Thoracic aorta (tissue), 2 donors: ENCODE measurements around the gene PCDHA8. TPM values are rescaled to one million over a fixed set of nuclear protein-coding genes. Genes with fewer than 3 reads are reported as not detected.
"Not testable (repeated sequence)": the region's sequence is repeated elsewhere in the genome, so short reads cannot be mapped to it uniquely, and the experiment has no call there.

Experiments
- ATAC-seq: fragments of 150-250 bp; one replicate; pipeline ENCODE4 v1.8.0; 2017; ENCODE audit warnings: low read depth; ENCODE audit not compliant: insufficient number of reproducible peaks, low FRiP score
- DNase-seq: peaks from one replicate; pipeline ENCODE4 v3.0.0-alpha.2; 2020; ENCODE audit warnings: low spot score
- H3K27ac ChIP-seq, 2 donors: fragments of 200-600 bp; sonication (generic); 1 replicate in 1 of 2; 2 replicates in 1 of 2; pipeline ENCODE4 v1.5.1; 2016; ENCODE audit warnings: mild to moderate bottlenecking in 2 of 2, moderate library complexity in 2 of 2
- H3K27me3 ChIP-seq: fragments of 200-600 bp; sonication (generic); replicated peaks from 2 replicates; pipeline ENCODE4 v1.6.0; 2016; ENCODE audit warnings: mild to moderate bottlenecking; ENCODE audit not compliant: insufficient read depth
- H3K36me3 ChIP-seq: fragments of 200-600 bp; sonication (generic); one replicate; pipeline ENCODE4 v1.5.1; 2016
- H3K4me1 ChIP-seq, 2 donors: fragments of 200-600 bp; sonication (generic); 1 replicate in 1 of 2; 2 replicates in 1 of 2; pipeline versions ENCODE4 v1.5.1 to v1.6.0; 2016; ENCODE audit warnings: low read depth in 2 of 2, mild to moderate bottlenecking in 1 of 2; ENCODE audit not compliant: control insufficient read depth in 1 of 2
- H3K4me3 ChIP-seq: fragments of 200-600 bp; sonication (generic); 2 replicates; pipeline ENCODE4 v1.5.1; 2016; ENCODE audit warnings: mild to moderate bottlenecking
- H3K9me3 ChIP-seq: fragments of 200-600 bp; sonication (generic); 2 replicates; pipeline ENCODE4 v1.5.1; 2016
- total RNA-seq, 2 donors: library from RNA; depleted of rRNA; stranded (reverse); fragments of >200 nt; gene quantifications; one replicate each; pipeline versions ENCODE4 v1.1.0 to v1.2.3, GENCODE V29; 2016
- TF ChIP-seq, protein P1 (sequence below): fragments of 200-600 bp; sonication (generic); IDR thresholded peaks from one replicate; pipeline ENCODE4 v1.5.1; 2019; ENCODE audit warnings: antibody characterized with exemption

Gene PCDHA8
- total RNA-seq, 2 donors from 2014 or later = 0.14 TPM; not detected in 1

DNA sequence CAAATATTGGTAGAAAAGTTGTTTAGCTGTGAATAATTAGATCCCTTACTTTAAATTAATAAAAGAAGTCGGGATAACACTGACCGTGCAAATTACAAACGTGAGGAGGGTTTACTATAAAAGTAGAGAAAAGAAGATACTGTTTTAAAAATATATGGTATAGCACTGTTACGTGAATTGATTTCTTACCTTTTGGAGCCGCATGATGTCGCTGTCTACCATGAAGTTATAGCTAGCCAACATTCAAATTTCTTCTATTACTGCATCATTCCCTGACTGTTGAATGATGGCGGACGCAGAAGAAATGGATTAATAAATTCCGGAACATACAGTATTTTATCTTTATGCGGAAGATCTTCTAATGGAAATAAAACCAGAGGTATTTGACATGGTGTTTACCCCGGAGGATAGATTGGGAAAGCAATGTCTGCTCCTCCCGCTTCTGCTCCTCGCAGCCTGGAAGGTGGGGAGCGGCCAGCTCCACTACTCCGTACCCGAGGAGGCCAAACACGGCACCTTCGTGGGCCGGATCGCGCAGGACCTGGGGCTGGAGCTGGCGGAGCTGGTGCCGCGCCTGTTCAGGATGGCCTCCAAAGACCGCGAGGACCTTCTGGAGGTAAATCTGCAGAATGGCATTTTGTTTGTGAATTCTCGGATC lies 13.2 kb upstream of the PCDHA8 start, which contains the start of gene PCDHA6:
TSS of gene PCDHA6 (plus strand) at position 257 of the 658 bp plus-strand sequence. CDS start at position 389, 132 bp downstream.
- no peak within 1 kb of the TSS for H3K27ac ChIP-seq
- TF ChIP-seq, protein P1, sequence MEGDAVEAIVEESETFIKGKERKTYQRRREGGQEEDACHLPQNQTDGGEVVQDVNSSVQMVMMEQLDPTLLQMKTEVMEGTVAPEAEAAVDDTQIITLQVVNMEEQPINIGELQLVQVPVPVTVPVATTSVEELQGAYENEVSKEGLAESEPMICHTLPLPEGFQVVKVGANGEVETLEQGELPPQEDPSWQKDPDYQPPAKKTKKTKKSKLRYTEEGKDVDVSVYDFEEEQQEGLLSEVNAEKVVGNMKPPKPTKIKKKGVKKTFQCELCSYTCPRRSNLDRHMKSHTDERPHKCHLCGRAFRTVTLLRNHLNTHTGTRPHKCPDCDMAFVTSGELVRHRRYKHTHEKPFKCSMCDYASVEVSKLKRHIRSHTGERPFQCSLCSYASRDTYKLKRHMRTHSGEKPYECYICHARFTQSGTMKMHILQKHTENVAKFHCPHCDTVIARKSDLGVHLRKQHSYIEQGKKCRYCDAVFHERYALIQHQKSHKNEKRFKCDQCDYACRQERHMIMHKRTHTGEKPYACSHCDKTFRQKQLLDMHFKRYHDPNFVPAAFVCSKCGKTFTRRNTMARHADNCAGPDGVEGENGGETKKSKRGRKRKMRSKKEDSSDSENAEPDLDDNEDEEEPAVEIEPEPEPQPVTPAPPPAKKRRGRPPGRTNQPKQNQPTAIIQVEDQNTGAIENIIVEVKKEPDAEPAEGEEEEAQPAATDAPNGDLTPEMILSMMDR = no peak
- peak within 1 kb of the TSS; percentile 42 for H3K4me3 ChIP-seq
- H3K27me3 ChIP-seq = no peaks in the 10 kb centered on the region
- DNase-seq = no peak
- ATAC-seq = no peak
- H3K9me3 ChIP-seq = peaks cover 20% of the 10 kb centered on the region
- H3K4me1 ChIP-seq = no peaks in the 10 kb centered on the region
- no peaks in the 10 kb centered on the region for H3K36me3 ChIP-seq

GRCh38 chr5:140828362-140828737 lies 12.6 kb upstream of the PCDHA8 start:
- H3K9me3 ChIP-seq = peaks cover 17% of the 10 kb centered on the region
- H3K4me3 ChIP-seq = peak overlapping the region; percentile 42
- no peaks in the 10 kb centered on the region for H3K36me3 ChIP-seq
- no peaks in the 10 kb centered on the region for H3K27me3 ChIP-seq
- ATAC-seq (no peak), DNase-seq (no peak)
- TF ChIP-seq, protein P1 = no peak
- no peak overlapping the region for H3K27ac ChIP-seq
- no peaks in the 10 kb centered on the region for H3K4me1 ChIP-seq

GRCh38 chr5:140829511-140830501 lies 11.2 kb upstream of the PCDHA8 start:
- peaks cover 28% of the 10 kb centered on the region for H3K9me3 ChIP-seq
- ATAC-seq, DNase-seq, H3K36me3 ChIP-seq, H3K4me3 ChIP-seq, H3K27me3 ChIP-seq, H3K4me1 ChIP-seq, H3K27ac ChIP-seq: not testable (repeated sequence)

DNA sequence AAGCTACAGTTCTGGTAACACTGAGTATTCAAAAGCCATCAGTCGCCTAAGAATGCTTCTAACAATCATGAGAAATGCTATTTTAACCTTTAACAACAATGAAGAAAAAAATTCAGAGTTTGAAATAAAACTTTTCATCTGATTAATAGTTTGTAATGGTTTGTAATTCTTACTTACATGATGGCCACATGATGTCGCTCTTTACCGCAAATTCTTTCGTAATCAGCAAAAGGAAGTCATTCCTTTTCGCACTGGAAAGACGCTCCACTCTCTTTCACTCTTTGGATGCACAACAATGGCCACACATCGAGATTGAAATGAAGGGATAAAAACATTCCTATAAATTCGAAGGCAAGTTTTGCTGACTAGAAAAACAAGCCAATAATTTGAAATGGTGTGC lies 7.0 kb upstream of the PCDHA8 start, which contains the start of gene PCDHA7:
TSS of gene PCDHA7 (plus strand) at position 277 of the 400 bp plus-strand sequence. CDS start at position 392, 115 bp downstream.
- Histone ChIP-seq H3K27me3 (no peaks in the 10 kb centered on the region), H3K4me1 (no peaks in the 10 kb centered on the region), H3K27ac (no peak within 1 kb of the TSS), H3K36me3 (no peaks in the 10 kb centered on the region), H3K9me3 (peaks cover 40% of the 10 kb centered on the region), H3K4me3 (peak within 1 kb of the TSS; percentile 25)
- no peak for DNase-seq
- ATAC-seq = no peak
- TF ChIP-seq, protein P1 = no peak

- not testable (repeated sequence) for H3K4me1 ChIP-seq, H3K36me3 ChIP-seq, ATAC-seq, H3K27me3 ChIP-seq, H3K27ac ChIP-seq, DNase-seq
- peak overlapping the region; percentile 25 for H3K4me3 ChIP-seq
- H3K9me3 ChIP-seq = peaks cover 36% of the 10 kb centered on the region
Measured at GRCh38 chr5:140834439-140835008, 6.5 kb upstream of the PCDHA8 start.
